Chondrocyte (in vitro differentiated cells): Measurements from ENCODE around the gene TXNL4A. TPM values are rescaled to one million over a fixed set of nuclear protein-coding genes. Genes with fewer than 3 reads are reported as not detected.
"Not testable (repeated sequence)": the region's sequence is repeated elsewhere in the genome, so short reads cannot be mapped to it uniquely, and the experiment has no call there.

Experiments
- DNase-seq: peaks from one replicate; pipeline ENCODE4 v3.0.0; 2021; ENCODE audit warnings: mixed read lengths, low spot score
- H3K27ac Mint-ChIP-seq: one replicate; pipeline ENCODE4 v1.8.0; 2021; ENCODE audit warnings: mild to moderate bottlenecking, moderate library complexity, mixed read lengths; ENCODE audit not compliant: unreplicated experiment
- H3K27me3 Mint-ChIP-seq: 2 replicates; pipeline ENCODE4 v1.8.0; 2021; ENCODE audit warnings: low read depth, mixed read lengths
- H3K36me3 Mint-ChIP-seq: 2 replicates; pipeline ENCODE4 v1.8.0; 2021; ENCODE audit warnings: low read depth, mixed read lengths
- H3K4me1 Mint-ChIP-seq: 2 replicates; pipeline ENCODE4 v1.8.0; 2021; ENCODE audit warnings: low read depth, mild to moderate bottlenecking, mixed read lengths
- H3K4me3 Mint-ChIP-seq: one replicate; pipeline ENCODE4 v1.8.0; 2021; ENCODE audit warnings: mild to moderate bottlenecking, moderate library complexity, mixed read lengths; ENCODE audit not compliant: unreplicated experiment
- H3K9me3 Mint-ChIP-seq: 2 replicates; pipeline ENCODE4 v1.8.0; 2021; ENCODE audit warnings: low read depth, mixed read lengths
- CTCF ChIP-seq: fragments of 200-600 bp; sonication (generic); IDR thresholded peaks from 2 replicates; pipeline ENCODE4 v1.5.0; 2021; ENCODE audit warnings: antibody characterized with exemption, mild to moderate bottlenecking, moderate library complexity
- total RNA-seq: library from RNA; stranded (reverse); gene quantifications from 3 replicates; pipeline ENCODE4 v1.2.1, GENCODE V29; 2021

The TXNL4A gene
- total RNA-seq, 1 donor from 2014 or later, result 143 TPM

GRCh38 chr18:80006724-80007123 lies 18.4 kb upstream of the TXNL4A start:
- Mint-ChIP-seq H3K9me3 (no peaks in the 10 kb centered on the region), H3K4me3 (no peak overlapping the region), H3K36me3 (no peaks in the 10 kb centered on the region), H3K27ac (no peak overlapping the region), H3K27me3 (no peaks in the 10 kb centered on the region), H3K4me1 (peaks cover 24% of the 10 kb centered on the region)
- no peak for TF ChIP-seq CTCF
- no peak for DNase-seq

GRCh38 chr18:80004600-80005342 lies 16.4 kb upstream of the TXNL4A start:
- no peak for DNase-seq
- Mint-ChIP-seq H3K36me3 (no peaks in the 10 kb centered on the region), H3K4me1 (peaks cover 12% of the 10 kb centered on the region), H3K4me3 (no peak overlapping the region), H3K27me3 (no peaks in the 10 kb centered on the region), H3K9me3 (peaks cover 7% of the 10 kb centered on the region), H3K27ac (no peak overlapping the region)
- TF ChIP-seq CTCF, result no peak

GRCh38 chr18:80002468-80002867 lies 14.1 kb upstream of the TXNL4A start:
- Mint-ChIP-seq H3K27me3 (no peaks in the 10 kb centered on the region), H3K9me3 (peaks cover 8% of the 10 kb centered on the region), H3K27ac (no peak overlapping the region), H3K4me3 (no peak overlapping the region), H3K4me1 (peaks cover 6% of the 10 kb centered on the region), H3K36me3 (no peaks in the 10 kb centered on the region)
- no peak for TF ChIP-seq CTCF
- no peak for DNase-seq

GRCh38 chr18:80000877-80001276 lies 12.5 kb upstream of the TXNL4A start:
- Mint-ChIP-seq H3K27ac (no peak overlapping the region), H3K4me3 (no peak overlapping the region), H3K4me1 (peaks cover 6% of the 10 kb centered on the region), H3K36me3 (no peaks in the 10 kb centered on the region), H3K27me3 (no peaks in the 10 kb centered on the region), H3K9me3 (peaks cover 8% of the 10 kb centered on the region)
- DNase-seq, result no peak
- no peak for TF ChIP-seq CTCF

GRCh38 chr18:79999701-80000100 lies 11.3 kb upstream of the TXNL4A start:
- not testable (repeated sequence) for H3K4me1 Mint-ChIP-seq, DNase-seq, H3K4me3 Mint-ChIP-seq, H3K9me3 Mint-ChIP-seq, H3K36me3 Mint-ChIP-seq, H3K27ac Mint-ChIP-seq, H3K27me3 Mint-ChIP-seq

GRCh38 chr18:79991494-79991893 lies 3.1 kb upstream of the TXNL4A start:
- Mint-ChIP-seq H3K9me3 (no peaks in the 10 kb centered on the region), H3K36me3 (no peaks in the 10 kb centered on the region), H3K27ac (no peak overlapping the region), H3K4me1 (peaks cover 17% of the 10 kb centered on the region), H3K27me3 (no peaks in the 10 kb centered on the region), H3K4me3 (no peak overlapping the region)
- DNase-seq, result no peak
- TF ChIP-seq CTCF, result no peak
